ENCODE results near the gene TXNIP.
A peak's percentile ranks its signal among the peaks of the same experiment; 100 is the strongest.
"Not testable (repeated sequence)": the region's sequence is repeated elsewhere in the genome, so short reads cannot be mapped to it uniquely, and the experiment has no call there.

Gene TXNIP

GRCh38 chr1:145996433-145997015 is at the start of gene TXNIP:
TSS of gene TXNIP (minus strand) at chr1:145996579. CDS start at chr1:145996266, 313 bp downstream.
- peak; percentile 96 to 98 for DNase-seq

GRCh38 chr1:146039844-146040194 is 43.4 kb upstream of the TXNIP start:
- DNase-seq: no peak

- DNase-seq: peak; percentile 79 to 91
Measured at GRCh38 chr1:146036965-146037646, 40.7 kb upstream of the TXNIP start.

GRCh38 chr1:146036241-146036964 is 40.0 kb upstream of the TXNIP start:
- DNase-seq: no peak

GRCh38 chr1:146035048-146035423 is 38.7 kb upstream of the TXNIP start:
- no peak for DNase-seq

GRCh38 chr1:146032631-146033219 is 36.3 kb upstream of the TXNIP start:
- DNase-seq: peak; percentile 29 to 55

GRCh38 chr1:146031476-146031875 is 35.1 kb upstream of the TXNIP start:
- no peak for DNase-seq

- no peak for DNase-seq
Measured at GRCh38 chr1:146029117-146029516, 32.7 kb upstream of the TXNIP start.

- DNase-seq: not testable (repeated sequence)
Measured at GRCh38 chr1:146026650-146027049, 30.3 kb upstream of the TXNIP start.

GRCh38 chr1:146025787-146026495 is 29.6 kb upstream of the TXNIP start:
- DNase-seq: not testable (repeated sequence)

- DNase-seq: no peak
Measured at GRCh38 chr1:146022403-146023127, 26.2 kb upstream of the TXNIP start.

- DNase-seq: no peak
Measured at GRCh38 chr1:146021622-146022402, 25.4 kb upstream of the TXNIP start, which contains the start of gene HJV. TSS of gene HJV (minus strand) at chr1:146021735. CDS start at chr1:146020231, 1,504 bp downstream.

GRCh38 chr1:146021050-146021445 is 24.7 kb upstream of the TXNIP start:
- DNase-seq: no peak

GRCh38 chr1:146020058-146021049 is 24.0 kb upstream of the TXNIP start:
- no peak for DNase-seq

- DNase-seq: no peak
Measured at GRCh38 chr1:146019231-146020057, 23.1 kb upstream of the TXNIP start.

GRCh38 chr1:146016891-146017290 is 20.5 kb upstream of the TXNIP start:
- no peak for DNase-seq

GRCh38 chr1:146013559-146013922 is 17.2 kb upstream of the TXNIP start:
- DNase-seq: no peak

GRCh38 chr1:146012703-146013558 is 16.6 kb upstream of the TXNIP start:
- peak; percentile 6 to 56 for DNase-seq
